Measurements from ENCODE around the gene SDS. TPM values are rescaled to one million over a fixed set of nuclear protein-coding genes. Genes with fewer than 3 reads are reported as not detected.

Gene SDS
- total RNA-seq, 1 donor from 2014 or later, result not detected

- H3K4me1 ChIP-seq, result no peaks in the 10 kb centered on the region
- no peaks in the 10 kb centered on the region for H3K27me3 ChIP-seq
- no peak overlapping the region for H3K4me3 ChIP-seq
- H3K27ac ChIP-seq, result no peak overlapping the region
- no peaks in the 10 kb centered on the region for H3K36me3 ChIP-seq
- H3K9me3 ChIP-seq, result no peaks in the 10 kb centered on the region
- TF ChIP-seq POLR2AphosphoS5 (IDR thresholded peaks at IDR 0.05; ENCODE audit: insufficient read depth in 1 of 2, low read depth in 1 of 2) (no peak), CTCF (IDR thresholded peaks at IDR 0.05) (no peak), POLR2A (IDR thresholded peaks at IDR 0.05) (no peak)
- no peak for DNase-seq (ENCODE audit: extremely low spot score in 2 of 2)
- intact Hi-C loops (cut with DNase I), result no loop called here
These were observed 4.4 kb upstream of the SDS start for GRCh38 chr12:113407931-113408600.

GRCh38 chr12:113405694-113406093 lies 2.0 kb upstream of the SDS start:
- H3K36me3 ChIP-seq, result no peaks in the 10 kb centered on the region
- no peak overlapping the region for H3K4me3 ChIP-seq
- no peaks in the 10 kb centered on the region for H3K9me3 ChIP-seq
- intact Hi-C loops (cut with DNase I), result no loop called here
- no peak overlapping the region for H3K27ac ChIP-seq
- H3K27me3 ChIP-seq, result no peaks in the 10 kb centered on the region
- no peak for DNase-seq (ENCODE audit: extremely low spot score in 2 of 2)
- no peaks in the 10 kb centered on the region for H3K4me1 ChIP-seq
- TF ChIP-seq CTCF (IDR thresholded peaks at IDR 0.05) (no peak), POLR2AphosphoS5 (IDR thresholded peaks at IDR 0.05; ENCODE audit: insufficient read depth in 1 of 2, low read depth in 1 of 2) (no peak)

- Histone ChIP-seq H3K4me3 (no peak overlapping the region), H3K36me3 (no peaks in the 10 kb centered on the region), H3K27ac (no peak overlapping the region), H3K4me1 (no peaks in the 10 kb centered on the region), H3K9me3 (no peaks in the 10 kb centered on the region), H3K27me3 (no peaks in the 10 kb centered on the region)
- TF ChIP-seq POLR2AphosphoS5 (IDR thresholded peaks at IDR 0.05; ENCODE audit: insufficient read depth in 1 of 2, low read depth in 1 of 2), result no peak
- TF ChIP-seq CTCF (IDR thresholded peaks at IDR 0.05), result no peak
- no peak for TF ChIP-seq POLR2A (IDR thresholded peaks at IDR 0.05)
- intact Hi-C loops (cut with DNase I), result no loop called here
- DNase-seq (ENCODE audit: extremely low spot score in 2 of 2), result no peak
These were observed 964 bp downstream of the SDS start for GRCh38 chr12:113402586-113403260.

DNA sequence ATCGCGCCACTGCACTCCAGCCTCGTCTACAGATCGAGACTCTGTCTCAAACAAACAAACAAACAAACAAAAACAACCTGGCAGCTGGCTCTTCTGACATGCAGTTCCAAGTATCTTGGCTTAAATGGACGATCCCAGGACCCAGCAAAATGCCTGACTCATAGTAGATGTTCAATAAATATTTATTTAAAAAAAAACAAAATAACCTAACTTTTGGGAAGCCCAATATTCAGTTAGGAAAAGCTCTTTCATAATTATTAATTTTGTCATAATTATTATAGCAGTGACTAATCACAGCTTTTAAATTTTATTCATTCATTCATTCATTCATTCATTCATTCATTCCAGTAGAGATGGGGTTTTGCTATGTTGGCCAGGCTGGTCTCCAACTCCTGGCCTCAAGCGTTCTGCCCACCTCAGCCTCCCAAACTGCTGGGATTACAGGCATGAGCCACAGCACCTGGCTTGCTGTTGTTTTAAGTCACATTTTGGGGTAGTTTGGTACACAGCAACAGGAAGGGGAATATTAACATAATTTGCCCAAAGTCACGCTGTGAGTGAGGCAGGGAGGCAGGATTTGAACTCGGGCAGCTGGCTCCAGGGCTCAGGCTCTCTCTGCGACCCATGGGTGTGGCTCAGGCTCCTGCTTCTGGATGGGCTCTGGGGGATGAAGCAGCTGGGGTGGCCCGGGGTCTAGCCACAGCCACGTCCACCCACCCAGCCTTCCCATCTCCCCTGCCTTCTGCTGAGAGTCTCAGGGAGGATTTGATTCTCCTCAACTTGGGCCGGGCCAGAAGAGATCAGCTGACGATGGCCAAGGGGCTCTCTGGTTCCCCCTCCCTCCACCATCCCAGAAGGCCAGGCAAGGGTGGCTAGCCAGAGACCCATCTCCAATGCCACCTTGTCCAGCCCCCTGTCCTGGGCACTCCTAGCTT lies 2.4 kb downstream of the SDS start:
- DNase-seq (ENCODE audit: extremely low spot score in 2 of 2), result no peak
- intact Hi-C loops (cut with DNase I), result no loop called here
- no peak for TF ChIP-seq CTCF (IDR thresholded peaks at IDR 0.05)
- TF ChIP-seq POLR2AphosphoS5 (IDR thresholded peaks at IDR 0.05; ENCODE audit: insufficient read depth in 1 of 2, low read depth in 1 of 2), result no peak
- no peak for TF ChIP-seq POLR2A (IDR thresholded peaks at IDR 0.05)
- no peak overlapping the region for H3K27ac ChIP-seq
- no peaks in the 10 kb centered on the region for H3K27me3 ChIP-seq
- no peaks in the 10 kb centered on the region for H3K4me1 ChIP-seq
- H3K36me3 ChIP-seq, result no peaks in the 10 kb centered on the region
- no peak overlapping the region for H3K4me3 ChIP-seq
- H3K9me3 ChIP-seq, result no peaks in the 10 kb centered on the region

Measured in vagina (tissue), 2 donors.